ENCODE measurements around the gene AXIN1.
A peak's percentile ranks its signal among the peaks of the same experiment; 100 is the strongest.
"Not testable (repeated sequence)": the region's sequence is repeated elsewhere in the genome, so short reads cannot be mapped to it uniquely, and the experiment has no call there.

The AXIN1 gene

GRCh38 chr16:352547-353403 is at the start of gene AXIN1:
AXIN1 (minus strand) TSS chr16:352723; CDS start chr16:347025, 5,698 bp downstream.
- DNase-seq (ENCODE audit: low read depth): peak; percentile 82

- peak; percentile 63 for DNase-seq (ENCODE audit: low read depth)
These were observed 49.2 kb upstream of the AXIN1 start, which contains the start of gene DECR2 for GRCh38 chr16:401468-402348. DECR2 (plus strand) TSS chr16:401885; CDS start chr16:401964, 79 bp downstream.

GRCh38 chr16:400061-400591 is 47.6 kb upstream of the AXIN1 start:
- no peak for DNase-seq (ENCODE audit: low read depth)

- DNase-seq (ENCODE audit: low read depth): no peak
These were observed 47.0 kb upstream of the AXIN1 start for GRCh38 chr16:399340-400019.

- no peak for DNase-seq (ENCODE audit: low read depth)
These were observed 46.2 kb upstream of the AXIN1 start for GRCh38 chr16:398561-399339.

- no peak for DNase-seq (ENCODE audit: low read depth)
These were observed 45.3 kb upstream of the AXIN1 start for GRCh38 chr16:397736-398332.

GRCh38 chr16:397135-397661 is 44.7 kb upstream of the AXIN1 start, which contains the start of gene NME4:
NME4 (plus strand) TSS chr16:397199; CDS start chr16:397223, 24 bp downstream.
- DNase-seq (ENCODE audit: low read depth): no peak

- DNase-seq (ENCODE audit: low read depth): peak; percentile 60
These were observed 44.1 kb upstream of the AXIN1 start for GRCh38 chr16:396605-397004.

- no peak for DNase-seq (ENCODE audit: low read depth)
These were observed 43.7 kb upstream of the AXIN1 start for GRCh38 chr16:396199-396598.

- no peak for DNase-seq (ENCODE audit: low read depth)
These were observed 40.0 kb upstream of the AXIN1 start for GRCh38 chr16:392450-393030.

GRCh38 chr16:391885-392335 is 39.4 kb upstream of the AXIN1 start:
- DNase-seq (ENCODE audit: low read depth): no peak

GRCh38 chr16:389352-389751 is 36.8 kb upstream of the AXIN1 start:
- no peak for DNase-seq (ENCODE audit: low read depth)

GRCh38 chr16:387761-388666 is 35.5 kb upstream of the AXIN1 start:
- not testable (repeated sequence) for DNase-seq (ENCODE audit: low read depth)

- no peak for DNase-seq (ENCODE audit: low read depth)
These were observed 34.2 kb upstream of the AXIN1 start for GRCh38 chr16:386641-387156.

- no peak for DNase-seq (ENCODE audit: low read depth)
These were observed 31.0 kb upstream of the AXIN1 start for GRCh38 chr16:383326-384051.

- no peak for DNase-seq (ENCODE audit: low read depth)
These were observed 29.5 kb upstream of the AXIN1 start, which contains the start of gene PGAP6 for GRCh38 chr16:381789-382717. PGAP6 (minus strand) TSS chr16:381978; CDS start chr16:381821, 157 bp downstream.

Data from CMK (cell line).